NCI-H2107 treated with DMSO at 0.1 percent for 48 hours (cell line): ENCODE measurements around the gene ATCAY.

Source experiments
- DNase-seq: peaks from one replicate; lab custom pipeline; 2025; ENCODE audit not compliant: unreplicated experiment; lab: John Stamatoyannopoulos, UW

ATCAY gene

GRCh38 chr19:3968556-3969434 is 88.3 kb downstream of the ATCAY start:
- DNase-seq = peak; percentile 21

- DNase-seq = peak; percentile 5
These were observed 89.2 kb downstream of the ATCAY start for GRCh38 chr19:3969435-3970312.

- no peak for DNase-seq
These were observed 89.9 kb downstream of the ATCAY start for GRCh38 chr19:3970313-3970807.

- peak; percentile 92 for DNase-seq
These were observed 90.5 kb downstream of the ATCAY start, which contains the start of gene DAPK3 for GRCh38 chr19:3970808-3971598. Gene DAPK3 (minus strand): TSS chr19:3971099. CDS start chr19:3969735, 1,364 bp downstream.

GRCh38 chr19:3975144-3975543 is 94.7 kb downstream of the ATCAY start:
- no peak for DNase-seq

GRCh38 chr19:3975637-3976087 is 95.2 kb downstream of the ATCAY start:
- DNase-seq = no peak

GRCh38 chr19:3976495-3977241 is 96.2 kb downstream of the ATCAY start:
- DNase-seq = no peak
